A673 (cell line): ENCODE data around the gene IMPG1. TPM values are rescaled to one million over a fixed set of nuclear protein-coding genes. Genes with fewer than 3 reads are reported as not detected.

Experiments used
- BruUV-seq: library from RNA; stranded (reverse); fragments of 400-500 nt; replicated peaks from 2 replicates; lab custom pipeline; 2021; lab: Mats Ljungman, UMichigan
- CTCF ChIA-PET: fragments of 300-600 bp; sonication (Branson Sonifier 250); formaldehyde crosslinking; loops from one replicate; lab custom pipeline; 2022; ENCODE audit warnings: antibody characterized with exemption; lab: Charles Lee
- POLR2A ChIA-PET: fragments of 300-600 bp; sonication (Branson Sonifier 250); formaldehyde crosslinking; loops from one replicate; lab custom pipeline; 2022; ENCODE audit warnings: antibody characterized with exemption; ENCODE audit not compliant: low non-redundant PET; lab: Charles Lee
- DNase-seq: peaks from one replicate; pipeline ENCODE4 v3.0.0-alpha.2; 2015; ENCODE audit warnings: low spot score
- H3K27ac ChIP-seq: fragments of 200-600 bp; sonication (generic); 2 replicates; pipeline ENCODE4 v1.5.1; 2016; ENCODE audit warnings: mixed run types, low read depth, mild to moderate bottlenecking, mixed read lengths, antibody characterized with exemption, low read length; ENCODE audit not compliant: poor library complexity, severe bottlenecking
- H3K27me3 ChIP-seq: fragments of 200-600 bp; sonication (generic); replicated peaks from 2 replicates; pipeline ENCODE4 v1.6.1; 2017; ENCODE audit warnings: mixed run types, low read depth, mild to moderate bottlenecking, mixed read lengths, antibody characterized with exemption, low read length; ENCODE audit not compliant: insufficient read depth, poor library complexity
- H3K36me3 ChIP-seq: fragments of 200-600 bp; sonication (generic); 2 replicates; pipeline ENCODE4 v1.6.1; 2016; ENCODE audit warnings: mixed run types, mild to moderate bottlenecking, mixed read lengths, antibody characterized with exemption, low read length; ENCODE audit not compliant: insufficient read depth, poor library complexity, severe bottlenecking
- H3K4me1 ChIP-seq: fragments of 200-600 bp; sonication (generic); 2 replicates; pipeline ENCODE4 v1.6.1; 2017; ENCODE audit warnings: mixed run types, mild to moderate bottlenecking, mixed read lengths, antibody characterized with exemption, low read length; ENCODE audit not compliant: insufficient read depth, poor library complexity, severe bottlenecking
- H3K4me3 ChIP-seq: fragments of 200-600 bp; sonication (generic); 2 replicates; pipeline ENCODE4 v1.5.1; 2016; ENCODE audit warnings: low read depth, mixed run types, mild to moderate bottlenecking, mixed read lengths, low read length; ENCODE audit not compliant: poor library complexity, severe bottlenecking
- H3K9me3 ChIP-seq: fragments of 200-600 bp; sonication (generic); 2 replicates; pipeline ENCODE4 v1.6.1; 2016; ENCODE audit warnings: mixed run types, low read depth, mild to moderate bottlenecking, mixed read lengths, antibody characterized with exemption, low read length; ENCODE audit not compliant: poor library complexity, severe bottlenecking
- EZH2 ChIP-seq: fragments of 200-600 bp; sonication (generic); IDR thresholded peaks from 2 replicates; pipeline ENCODE4 v1.6.1; 2017; ENCODE audit warnings: borderline replicate concordance, low read depth, mild to moderate bottlenecking, mixed read lengths, antibody characterized with exemption, low read length; ENCODE audit not compliant: poor library complexity, severe bottlenecking
- intact Hi-C: fragments of 100-400 bp; cut with micrococcal nuclease; formaldehyde crosslinking; loops from one replicate; pipeline ENCODE4 v1.10.0; 2022; ENCODE audit not compliant: unreplicated experiment
- total RNA-seq: library from RNA; stranded (reverse); gene quantifications from 2 replicates; pipeline ENCODE4 v1.2.3, GENCODE V29; 2021
- TF ChIP-seq, protein P1 (sequence below): fragments of 300-800, 200-600 bp; sonication (generic); conservative IDR thresholded peaks from 2 replicates; pipeline ENCODE4 v1.5.1; 2017; ENCODE audit warnings: low read depth, mild to moderate bottlenecking, antibody characterized with exemption, low read length, moderate library complexity, mixed read lengths

IMPG1 gene
- total RNA-seq, 1 experiment from 2014 or later, result not detected

DNA sequence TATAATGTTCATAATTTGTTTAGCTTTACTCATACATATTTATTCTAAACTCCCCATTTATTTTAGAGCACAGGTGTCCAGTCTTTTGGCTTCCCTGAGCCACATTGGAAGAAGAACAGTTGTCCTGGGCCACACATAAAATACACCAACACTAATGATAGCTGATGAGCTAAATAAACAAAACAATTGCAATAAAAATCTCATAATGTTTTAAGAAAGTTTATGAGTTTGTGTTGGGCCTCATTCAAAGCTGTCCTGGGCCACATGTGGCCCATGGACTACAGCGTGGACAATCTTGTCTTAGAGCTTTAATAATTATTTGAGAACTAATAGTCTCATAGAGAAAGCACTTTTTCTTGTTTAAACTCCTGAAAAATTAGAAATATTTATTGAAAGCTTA, 192.2 kb downstream of the IMPG1 start:
- intact Hi-C loops, result no loop called here
- no peaks in the 10 kb centered on the region for H3K9me3 ChIP-seq
- no TSS peak for BruUV-seq

DNA sequence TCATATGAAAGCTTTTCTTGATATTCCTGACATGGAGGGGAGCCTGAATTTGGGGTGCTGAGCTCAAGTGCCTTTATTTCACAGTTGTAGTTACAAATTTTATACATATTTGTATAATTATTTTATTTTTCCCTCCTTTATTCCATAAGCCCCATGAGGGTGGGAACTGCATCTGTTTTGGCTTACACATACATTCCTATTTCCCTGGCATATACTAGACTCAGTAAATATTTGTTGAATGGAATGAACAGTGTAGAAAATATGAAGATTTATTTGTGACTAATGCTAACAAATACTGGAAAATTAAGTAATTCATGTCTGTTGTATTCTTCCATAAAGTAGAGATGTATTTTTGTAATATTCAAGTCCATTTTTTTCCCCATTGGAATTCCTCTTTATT, 196.3 kb downstream of the IMPG1 start:
- CTCF ChIA-PET, result no interaction called here
- H3K27ac ChIP-seq, result no peak overlapping the region
- POLR2A ChIA-PET, result no interaction called here
- no peaks in the 10 kb centered on the region for H3K4me1 ChIP-seq
- no peak for TF ChIP-seq EZH2
- TF ChIP-seq, protein P1, sequence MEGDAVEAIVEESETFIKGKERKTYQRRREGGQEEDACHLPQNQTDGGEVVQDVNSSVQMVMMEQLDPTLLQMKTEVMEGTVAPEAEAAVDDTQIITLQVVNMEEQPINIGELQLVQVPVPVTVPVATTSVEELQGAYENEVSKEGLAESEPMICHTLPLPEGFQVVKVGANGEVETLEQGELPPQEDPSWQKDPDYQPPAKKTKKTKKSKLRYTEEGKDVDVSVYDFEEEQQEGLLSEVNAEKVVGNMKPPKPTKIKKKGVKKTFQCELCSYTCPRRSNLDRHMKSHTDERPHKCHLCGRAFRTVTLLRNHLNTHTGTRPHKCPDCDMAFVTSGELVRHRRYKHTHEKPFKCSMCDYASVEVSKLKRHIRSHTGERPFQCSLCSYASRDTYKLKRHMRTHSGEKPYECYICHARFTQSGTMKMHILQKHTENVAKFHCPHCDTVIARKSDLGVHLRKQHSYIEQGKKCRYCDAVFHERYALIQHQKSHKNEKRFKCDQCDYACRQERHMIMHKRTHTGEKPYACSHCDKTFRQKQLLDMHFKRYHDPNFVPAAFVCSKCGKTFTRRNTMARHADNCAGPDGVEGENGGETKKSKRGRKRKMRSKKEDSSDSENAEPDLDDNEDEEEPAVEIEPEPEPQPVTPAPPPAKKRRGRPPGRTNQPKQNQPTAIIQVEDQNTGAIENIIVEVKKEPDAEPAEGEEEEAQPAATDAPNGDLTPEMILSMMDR, result no peak
- intact Hi-C loops, result no loop called here
- no peaks in the 10 kb centered on the region for H3K27me3 ChIP-seq
- BruUV-seq, result no TSS peak
- no peak for DNase-seq
- no peaks in the 10 kb centered on the region for H3K9me3 ChIP-seq
- no peak overlapping the region for H3K4me3 ChIP-seq
- no peaks in the 10 kb centered on the region for H3K36me3 ChIP-seq

More for the DNA sequence above, 192.2 kb downstream of the IMPG1 start:
- DNase-seq, result no peak
- Histone ChIP-seq H3K36me3 (no peaks in the 10 kb centered on the region), H3K4me3 (no peak overlapping the region), H3K27me3 (no peaks in the 10 kb centered on the region), H3K4me1 (no peaks in the 10 kb centered on the region), H3K27ac (no peak overlapping the region)
- ChIA-PET POLR2A (interaction anchor here (0.6 kb wide), 1 partner anchor 95 kb away, joined by 3 read pairs; no protein-coding TSS in a partner anchor), CTCF (no interaction called here)
- TF ChIP-seq, protein P1, result no peak
- no peak for TF ChIP-seq EZH2

DNA sequence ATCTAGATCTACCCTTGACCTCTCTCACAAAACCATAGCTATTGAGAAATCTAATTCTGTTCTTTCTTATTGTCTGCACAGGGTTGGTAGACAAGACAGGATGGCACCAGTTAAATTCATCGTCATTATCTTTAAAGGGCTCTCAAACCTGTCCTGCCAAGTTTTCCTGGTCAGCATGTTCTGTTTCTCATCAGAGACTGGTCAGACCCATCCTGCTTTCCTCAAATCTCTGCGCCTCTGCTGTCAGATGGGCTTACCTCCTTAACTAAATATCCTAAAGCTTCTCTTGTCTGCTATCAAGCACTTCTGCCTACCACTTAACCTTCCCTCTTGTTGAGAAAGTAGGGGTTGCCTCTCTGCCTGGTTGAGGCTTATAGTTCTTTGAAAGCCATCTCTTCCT, 198.2 kb downstream of the IMPG1 start:
- Histone ChIP-seq H3K4me1 (no peaks in the 10 kb centered on the region), H3K4me3 (no peak overlapping the region), H3K27me3 (no peaks in the 10 kb centered on the region), H3K36me3 (no peaks in the 10 kb centered on the region), H3K9me3 (no peaks in the 10 kb centered on the region), H3K27ac (no peak overlapping the region)
- no peak for DNase-seq
- ChIA-PET POLR2A (no interaction called here), CTCF (no interaction called here)
- TF ChIP-seq EZH2, result no peak
- TF ChIP-seq, protein P1, result no peak
- BruUV-seq, result no TSS peak
- intact Hi-C loops, result no loop called here
